HEK293T (cell line): ENCODE results near the gene NELFE.
"Not testable (repeated sequence)": the region's sequence is repeated elsewhere in the genome, so short reads cannot be mapped to it uniquely, and the experiment has no call there.

Experiments used
- CTCF ChIA-PET: fragments of 350-600 bp; formaldehyde crosslinking; extraction: SDS; loops from one replicate; lab custom pipeline; 2021; ENCODE audit warnings: antibody characterized with exemption, inconsistent platforms; lab: Yijun Ruan, JAX
- POLR2A ChIA-PET: fragments of 350-600 bp; formaldehyde crosslinking; extraction: SDS; loops from one replicate; lab custom pipeline; 2020; ENCODE audit warnings: antibody characterized with exemption, inconsistent platforms; lab: Yijun Ruan, JAX
- DNase-seq: peaks from one replicate; pipeline ENCODE4 v3.0.0; 2012; ENCODE audit warnings: mixed read lengths; ENCODE audit errors: extremely low spot score
- BHLHE40 ChIP-seq: fragments of 450-650 bp; IDR thresholded peaks from 2 replicates; pipeline ENCODE4 v1.6.1; 2016; ENCODE audit warnings: mild to moderate bottlenecking, moderate library complexity, borderline replicate concordance
- CTBP1 ChIP-seq: fragments of 450-650 bp; IDR thresholded peaks from 2 replicates; pipeline ENCODE4 v1.6.1; 2016; ENCODE audit warnings: borderline replicate concordance
- ELF4 ChIP-seq: fragments of 450-650 bp; IDR thresholded peaks from 2 replicates; pipeline ENCODE4 v1.6.1; 2017; ENCODE audit warnings: antibody characterized with exemption
- FOXA1 ChIP-seq: fragments of 450-650 bp; IDR thresholded peaks from 2 replicates; pipeline ENCODE4 v1.6.1; 2016; ENCODE audit warnings: mild to moderate bottlenecking
- FOXM1 ChIP-seq: fragments of 450-650 bp; IDR thresholded peaks from 2 replicates; pipeline ENCODE4 v1.6.1; 2017; ENCODE audit warnings: mild to moderate bottlenecking, borderline replicate concordance
- HDGF ChIP-seq: fragments of 450-650 bp; IDR thresholded peaks from 2 replicates; pipeline ENCODE4 v1.6.1; 2017; ENCODE audit warnings: antibody characterized with exemption, borderline replicate concordance
- L3MBTL2 ChIP-seq: fragments of 450-650 bp; conservative IDR thresholded peaks from 2 replicates; pipeline ENCODE4 v1.6.1; 2016; ENCODE audit warnings: mild to moderate bottlenecking
- LEF1 ChIP-seq: fragments of 450-650 bp; IDR thresholded peaks from 2 replicates; pipeline ENCODE4 v1.6.1; 2017; ENCODE audit warnings: mild to moderate bottlenecking, borderline replicate concordance
- PKNOX1 ChIP-seq: fragments of 450-650 bp; IDR thresholded peaks from 2 replicates; pipeline ENCODE4 v1.6.1; 2016

NELFE gene

GRCh38 chr6:31958741-31959739 lies at the start of gene NELFE, which contains the start of gene SKIC2:
Gene NELFE (minus strand): TSS chr6:31958971. CDS start chr6:31958446, 525 bp downstream.
Gene SKIC2 (plus strand): TSS chr6:31959175. CDS start chr6:31959193, 18 bp downstream.
- ChIA-PET POLR2A (interaction anchor here (0.8 to 8.0 kb wide), 8 partner anchors 8 to 153 kb away, joined by 3 to 84 read pairs (median 3); partner anchors contain the start of genes DXO, LSM2 and ZBTB12), CTCF (interaction anchor here (1.0 to 1.2 kb wide), 2 partner anchors 11 to 17 kb away, joined by 3 read pairs; no protein-coding TSS in a partner anchor)
- peak; percentile 100 for DNase-seq
- TF ChIP-seq LEF1 (no peak), HDGF (no peak), PKNOX1 (peak; percentile 66; the same call in 1 of the 2 replicates), L3MBTL2 (no peak; the same call in 1 of the 2 replicates), BHLHE40 (no peak), FOXM1 (no peak; the same call in 1 of the 2 replicates), ELF4 (peak; percentile 99), FOXA1 (no peak), CTBP1 (0 out of 2 replicates have a peak, but pooled peaks have one; percentile 36)

GRCh38 chr6:32008037-32008436 lies 49.3 kb upstream of the NELFE start:
- CTCF ChIA-PET, DNase-seq, POLR2A ChIA-PET: not testable (repeated sequence)

- DNase-seq, POLR2A ChIA-PET: not testable (repeated sequence)
- CTCF ChIA-PET = interaction anchor here (0.6 kb wide), 1 partner anchor 136 kb away, joined by 8 read pairs; no protein-coding TSS in a partner anchor
These were observed 48.3 kb upstream of the NELFE start for GRCh38 chr6:32007086-32007485.

GRCh38 chr6:32005991-32006529 lies 47.3 kb upstream of the NELFE start:
- DNase-seq, POLR2A ChIA-PET: not testable (repeated sequence)
- CTCF ChIA-PET = interaction anchor here (0.6 kb wide), 1 partner anchor 137 kb away, joined by 8 read pairs; no protein-coding TSS in a partner anchor

GRCh38 chr6:32005538-32005880 lies 46.7 kb upstream of the NELFE start:
- DNase-seq, POLR2A ChIA-PET: not testable (repeated sequence)
- CTCF ChIA-PET = interaction anchor here (1.1 kb wide), 1 partner anchor 53 kb away, joined by 3 read pairs; no protein-coding TSS in a partner anchor

GRCh38 chr6:32004864-32005537 lies 46.2 kb upstream of the NELFE start:
- POLR2A ChIA-PET, DNase-seq: not testable (repeated sequence)
- CTCF ChIA-PET = interaction anchor here (1.1 kb wide), 1 partner anchor 52 kb away, joined by 3 read pairs; no protein-coding TSS in a partner anchor

GRCh38 chr6:32004393-32004792 lies 45.6 kb upstream of the NELFE start:
- DNase-seq, POLR2A ChIA-PET: not testable (repeated sequence)
- CTCF ChIA-PET = interaction anchor here (1.1 kb wide), 1 partner anchor 52 kb away, joined by 3 read pairs; no protein-coding TSS in a partner anchor

- DNase-seq, POLR2A ChIA-PET, CTCF ChIA-PET: not testable (repeated sequence)
These were observed 44.5 kb upstream of the NELFE start for GRCh38 chr6:32003301-32003700.

GRCh38 chr6:32002546-32003268 lies 43.9 kb upstream of the NELFE start:
- CTCF ChIA-PET, DNase-seq, POLR2A ChIA-PET: not testable (repeated sequence)

GRCh38 chr6:31996385-31996784 lies 37.6 kb upstream of the NELFE start:
- POLR2A ChIA-PET, CTCF ChIA-PET, DNase-seq: not testable (repeated sequence)

GRCh38 chr6:31994421-31994820 lies 35.6 kb upstream of the NELFE start:
- POLR2A ChIA-PET, CTCF ChIA-PET, DNase-seq: not testable (repeated sequence)

GRCh38 chr6:31989363-31989762 lies 30.6 kb upstream of the NELFE start:
- DNase-seq, POLR2A ChIA-PET, CTCF ChIA-PET: not testable (repeated sequence)

GRCh38 chr6:31981744-31982143 lies 23.0 kb upstream of the NELFE start, which contains the start of gene C4A:
Gene C4A (plus strand): TSS chr6:31982057. CDS start chr6:31982108, 51 bp downstream.
- CTCF ChIA-PET, DNase-seq, POLR2A ChIA-PET: not testable (repeated sequence)

GRCh38 chr6:31980998-31981397 lies 22.2 kb upstream of the NELFE start:
- DNase-seq, CTCF ChIA-PET, POLR2A ChIA-PET: not testable (repeated sequence)
